GM10847 (cell line): ENCODE results near the gene GREB1.

Experiments
- POLR2A ChIP-seq: IDR thresholded peaks from 2 replicates; pipeline ENCODE4 v1.6.1; 2011; ENCODE audit not compliant: insufficient read length; ENCODE audit errors: extremely low read depth

The GREB1 gene

DNA sequence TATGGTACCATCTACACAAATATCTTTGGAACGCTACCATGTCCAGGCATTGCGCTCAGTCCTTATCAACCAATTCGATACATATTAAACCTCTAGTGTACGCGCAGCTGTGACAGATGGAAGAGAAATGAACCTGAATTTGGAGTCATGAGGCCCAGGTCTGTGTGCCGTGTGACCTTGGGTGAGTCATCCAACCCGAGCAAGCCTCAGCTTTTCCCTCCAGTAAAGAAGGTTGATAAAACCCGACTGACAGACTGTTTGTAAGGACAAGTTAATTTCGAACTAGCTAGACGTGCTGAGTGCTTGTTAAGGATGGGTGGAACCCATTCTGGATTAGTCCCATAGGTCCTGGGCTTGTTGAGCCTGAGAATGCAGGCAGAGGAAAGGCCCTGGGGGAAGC lies 28.2 kb downstream of the GREB1 start:
- no peak for TF ChIP-seq POLR2A

DNA sequence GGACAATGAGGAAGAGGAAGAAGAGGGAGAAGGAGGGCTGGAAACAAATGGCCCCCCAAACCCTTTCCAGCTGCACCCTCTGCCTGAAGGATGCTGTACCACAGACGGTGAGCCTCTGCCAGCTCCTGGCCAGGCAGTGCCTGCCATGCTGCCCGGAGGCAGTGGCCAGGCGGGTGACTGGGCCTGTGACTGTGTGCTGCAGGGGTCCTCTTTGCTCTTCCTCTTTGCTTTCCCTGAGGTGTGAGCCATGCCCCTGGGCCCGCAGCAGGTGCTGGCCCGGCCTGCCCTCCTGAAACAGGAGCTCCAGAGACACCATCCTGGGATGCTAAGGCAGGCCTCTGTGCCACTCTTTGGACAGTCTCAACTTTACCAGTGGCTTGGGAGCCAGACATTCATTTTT lies 28.6 kb downstream of the GREB1 start:
- TF ChIP-seq POLR2A, result no peak

GRCh38 chr2:11563784-11564666 lies 30.2 kb downstream of the GREB1 start:
- TF ChIP-seq POLR2A, result no peak

DNA sequence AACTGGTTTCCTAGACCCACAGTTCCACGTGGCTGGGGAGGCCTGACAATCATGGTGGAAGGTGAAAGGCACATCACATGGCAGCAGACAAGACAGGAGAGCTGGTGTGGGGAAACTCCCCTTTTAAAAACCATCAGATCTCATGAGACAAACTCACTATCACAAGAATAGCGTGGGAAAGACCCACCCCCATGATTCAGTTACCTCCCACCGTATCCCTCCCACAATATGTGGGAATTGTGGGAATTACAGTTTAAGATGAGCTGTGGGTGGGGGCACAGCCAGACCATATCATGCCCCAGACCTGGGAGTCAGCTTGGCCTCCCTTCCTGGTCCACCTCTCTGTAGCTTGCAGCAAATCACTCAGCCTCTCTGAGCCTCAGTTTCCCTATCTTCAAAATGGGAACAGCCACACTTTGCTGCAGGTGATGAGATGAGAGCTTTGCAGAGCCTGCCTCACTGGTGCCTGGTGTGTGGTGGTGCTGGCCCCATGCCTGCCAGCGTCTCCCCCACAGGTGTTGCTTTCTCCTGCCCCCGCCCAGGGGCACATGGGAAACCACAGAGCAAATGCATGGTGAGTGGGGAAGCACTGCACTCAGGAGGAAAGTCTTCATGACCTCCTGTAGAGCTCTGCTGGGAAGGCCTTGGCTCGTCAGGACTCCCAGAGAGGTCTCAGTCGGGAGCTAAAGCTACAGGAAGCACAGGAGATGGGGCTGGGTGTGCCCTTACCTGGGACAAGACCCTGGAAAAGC lies 31.1 kb downstream of the GREB1 start:
- no peak for TF ChIP-seq POLR2A

- no peak for TF ChIP-seq POLR2A
Observed at GRCh38 chr2:11566383-11566782, 32.5 kb downstream of the GREB1 start.

DNA sequence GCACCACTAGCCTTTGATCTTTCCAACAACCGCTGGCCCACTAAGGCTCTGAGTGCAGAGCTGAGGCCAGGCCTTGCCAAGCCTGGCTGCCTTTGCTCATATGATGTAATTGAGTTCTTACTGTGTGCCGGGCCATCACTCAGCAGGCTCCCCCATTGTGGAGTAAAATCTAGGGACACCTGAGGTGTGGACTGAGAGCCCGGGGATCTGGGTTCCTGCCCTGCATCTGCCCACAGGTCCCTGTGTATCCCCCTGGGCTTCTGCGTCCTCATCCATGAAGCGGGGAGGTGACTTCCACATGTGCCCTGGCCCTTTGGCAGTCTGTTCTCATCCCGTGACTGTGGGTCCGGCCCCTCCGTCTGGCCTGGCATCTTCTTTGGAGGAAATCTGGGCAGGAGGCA lies 33.8 kb downstream of the GREB1 start:
- TF ChIP-seq POLR2A, result no peak

DNA sequence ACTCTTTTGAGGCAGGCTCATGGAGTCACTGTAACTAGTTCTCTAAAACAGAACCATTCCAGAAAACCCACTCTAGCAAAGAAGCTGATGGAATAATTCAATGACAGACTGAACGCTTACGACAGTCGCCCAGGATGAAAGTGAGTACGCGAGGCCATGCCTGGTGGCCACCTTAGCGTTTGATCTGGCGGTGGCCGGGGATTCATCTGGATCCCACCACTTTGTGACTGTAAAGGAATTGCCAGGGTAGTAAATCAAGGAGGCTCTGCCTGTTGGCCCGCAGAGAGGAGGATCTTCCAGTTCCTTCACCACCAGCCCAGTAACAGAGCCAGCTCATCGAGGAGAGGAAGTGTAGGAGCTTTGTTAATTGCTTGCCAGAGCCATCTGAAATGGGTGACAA lies 34.6 kb downstream of the GREB1 start:
- TF ChIP-seq POLR2A, result no peak

DNA sequence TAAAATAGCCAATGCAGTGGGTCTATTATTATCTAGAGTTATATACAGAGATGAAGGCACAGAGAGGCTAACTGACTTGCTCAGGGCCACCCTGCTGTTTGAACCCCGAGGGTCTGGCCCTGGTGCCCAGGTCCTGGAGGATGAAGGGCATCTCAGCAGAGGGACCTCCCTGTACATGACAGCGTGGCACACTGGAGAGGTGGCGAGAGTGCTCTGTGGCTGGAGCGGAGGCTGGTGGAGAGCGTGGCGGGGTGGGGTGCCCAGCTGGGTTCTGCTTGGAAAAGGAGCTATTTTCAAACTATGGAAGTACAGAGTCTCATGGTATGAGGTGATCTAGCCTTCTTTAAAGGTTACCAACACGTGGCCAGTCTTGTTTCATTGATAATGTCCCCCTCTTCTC lies 35.8 kb downstream of the GREB1 start:
- no peak for TF ChIP-seq POLR2A

DNA sequence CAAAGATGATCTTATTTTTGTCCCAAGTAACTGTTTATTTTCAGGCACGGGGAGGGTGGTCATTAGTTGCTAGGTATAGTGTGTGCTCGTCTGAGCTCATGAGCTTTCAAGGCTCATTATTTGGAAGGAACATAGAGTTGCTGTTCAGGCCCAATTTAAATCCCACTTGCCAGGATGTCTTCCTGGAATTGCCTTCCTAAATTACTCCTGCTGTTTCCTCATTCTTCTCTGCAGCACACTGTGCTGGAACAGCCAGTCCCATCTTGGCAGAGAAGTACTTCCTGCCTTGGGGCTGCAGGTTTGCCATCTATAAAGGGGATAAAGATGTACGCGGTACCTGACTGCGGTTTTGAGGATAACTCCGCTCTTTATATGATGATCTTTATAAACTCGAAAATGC lies 37.3 kb downstream of the GREB1 start:
- TF ChIP-seq POLR2A, result no peak

DNA sequence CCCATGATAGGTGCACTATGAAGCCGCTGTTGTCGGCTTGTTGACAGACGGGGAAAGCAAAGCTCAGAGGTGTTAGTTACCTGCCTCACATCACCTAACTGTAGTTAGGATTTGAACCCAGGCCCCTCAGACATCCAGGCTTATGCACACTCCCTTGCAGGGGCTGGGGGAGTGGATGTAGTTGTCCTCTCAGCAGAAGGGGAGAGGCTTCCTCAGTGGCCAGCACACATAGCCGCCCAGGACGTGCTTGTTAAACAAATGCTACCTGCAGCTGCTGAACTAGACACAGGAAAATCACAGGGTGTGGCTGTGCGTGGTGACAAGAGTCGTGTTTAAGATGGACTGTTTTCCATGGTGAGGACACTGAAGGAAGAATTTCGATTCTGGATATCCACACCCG lies 39.2 kb downstream of the GREB1 start:
- TF ChIP-seq POLR2A, result no peak

- no peak for TF ChIP-seq POLR2A
Observed at GRCh38 chr2:11573418-11574175, 39.8 kb downstream of the GREB1 start.

- no peak for TF ChIP-seq POLR2A
Observed at GRCh38 chr2:11574176-11575046, 40.6 kb downstream of the GREB1 start.

- TF ChIP-seq POLR2A, result no peak
Observed at GRCh38 chr2:11576398-11576797, 42.6 kb downstream of the GREB1 start.

DNA sequence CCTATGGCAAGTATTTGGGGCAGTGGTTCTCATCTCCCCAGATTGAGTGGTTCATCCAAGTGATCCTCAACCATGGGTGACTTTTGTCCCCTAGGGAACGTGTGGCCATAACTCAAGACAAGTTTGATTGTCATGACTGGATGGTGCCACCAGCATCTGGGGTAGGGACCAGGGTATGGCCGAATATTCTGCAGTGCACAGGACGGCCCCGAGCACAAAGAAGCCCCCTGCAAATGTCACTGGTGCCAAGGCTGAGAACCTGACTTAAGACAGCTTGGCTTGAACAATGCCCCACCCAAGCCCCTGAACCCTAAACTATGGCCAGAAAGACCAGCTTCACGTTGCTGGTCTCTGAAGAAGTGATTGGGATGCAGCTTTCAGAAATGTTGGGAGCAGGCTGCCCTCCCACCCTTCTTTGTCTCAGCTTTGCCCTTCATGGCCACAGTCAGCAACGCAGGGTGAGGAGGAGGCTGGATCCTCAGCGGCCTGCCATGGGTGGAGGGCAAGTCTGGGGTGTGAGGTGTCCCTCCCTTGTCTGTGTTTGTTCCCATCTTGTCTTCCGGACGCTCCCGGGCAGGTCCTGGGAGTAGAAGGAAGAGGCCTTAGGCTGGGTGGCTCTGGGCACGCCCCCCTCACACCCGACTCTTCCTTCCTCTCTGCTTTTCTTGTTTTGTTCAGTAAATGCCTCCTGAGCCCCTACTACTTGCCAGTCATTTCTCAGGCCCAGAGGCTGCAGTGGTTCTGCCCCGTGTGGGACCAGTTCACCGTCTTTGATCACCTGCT lies 43.4 kb downstream of the GREB1 start:
- no peak for TF ChIP-seq POLR2A
